Nephron progenitor cell (in vitro differentiated cells): ENCODE measurements around the gene PHKG2.

Source experiments
- DNase-seq: peaks from one replicate; pipeline ENCODE4 v3.0.0; 2021
- H3K27ac Mint-ChIP-seq: 2 replicates; pipeline ENCODE4 v1.8.0; 2021; ENCODE audit warnings: mild to moderate bottlenecking, moderate library complexity, mixed read lengths
- H3K27me3 Mint-ChIP-seq: 2 replicates; pipeline ENCODE4 v1.8.0; 2021; ENCODE audit warnings: mild to moderate bottlenecking, low read depth, mixed read lengths; ENCODE audit not compliant: poor library complexity
- H3K36me3 Mint-ChIP-seq: 2 replicates; pipeline ENCODE4 v1.8.0; 2021; ENCODE audit warnings: low read depth, mixed read lengths
- H3K4me1 Mint-ChIP-seq: 2 replicates; pipeline ENCODE4 v1.8.0; 2021; ENCODE audit warnings: mixed read lengths
- H3K4me3 Mint-ChIP-seq: 2 replicates; pipeline ENCODE4 v1.8.0; 2021; ENCODE audit warnings: mild to moderate bottlenecking, moderate library complexity, mixed read lengths
- H3K9me3 Mint-ChIP-seq: 2 replicates; pipeline ENCODE4 v1.8.0; 2021; ENCODE audit warnings: mild to moderate bottlenecking, moderate library complexity, mixed read lengths
- CTCF ChIP-seq: fragments of 200-600 bp; sonication (generic); IDR thresholded peaks from 2 replicates; pipeline ENCODE4 v1.5.0; 2021; ENCODE audit warnings: antibody characterized with exemption

PHKG2 gene

GRCh38 chr16:30720694-30721093 is 27.5 kb upstream of the PHKG2 start:
- H3K4me3 Mint-ChIP-seq, result no peak overlapping the region
- no peak for TF ChIP-seq CTCF
- peaks cover 86% of the 10 kb centered on the region for H3K36me3 Mint-ChIP-seq

GRCh38 chr16:30721167-30721566 is 27.1 kb upstream of the PHKG2 start:
- Mint-ChIP-seq H3K4me3 (no peak overlapping the region), H3K4me1 (no peaks in the 10 kb centered on the region), H3K9me3 (no peaks in the 10 kb centered on the region), H3K27me3 (peaks cover 12% of the 10 kb centered on the region), H3K27ac (no peak overlapping the region), H3K36me3 (peaks cover 86% of the 10 kb centered on the region)
- no peak for TF ChIP-seq CTCF
- no peak for DNase-seq

More at GRCh38 chr16:30720694-30721093, 27.5 kb upstream of the PHKG2 start:
- Mint-ChIP-seq H3K9me3 (no peaks in the 10 kb centered on the region), H3K27ac (peak overlapping the region; percentile 70), H3K4me1 (no peaks in the 10 kb centered on the region), H3K27me3 (peaks cover 12% of the 10 kb centered on the region)
- DNase-seq, result no peak

- DNase-seq, result no peak
- no peaks in the 10 kb centered on the region for H3K4me1 Mint-ChIP-seq
- H3K36me3 Mint-ChIP-seq, result peaks cover 83% of the 10 kb centered on the region
- no peaks in the 10 kb centered on the region for H3K9me3 Mint-ChIP-seq
- H3K4me3 Mint-ChIP-seq, result no peak overlapping the region
- no peak overlapping the region for H3K27ac Mint-ChIP-seq
- TF ChIP-seq CTCF, result no peak
- H3K27me3 Mint-ChIP-seq, result peaks cover 12% of the 10 kb centered on the region
These were observed 26.6 kb upstream of the PHKG2 start for GRCh38 chr16:30721606-30722005.

- H3K27ac Mint-ChIP-seq, result no peak overlapping the region
- no peaks in the 10 kb centered on the region for H3K9me3 Mint-ChIP-seq
- peaks cover 83% of the 10 kb centered on the region for H3K36me3 Mint-ChIP-seq
- H3K4me1 Mint-ChIP-seq, result no peaks in the 10 kb centered on the region
- no peak for DNase-seq
- H3K27me3 Mint-ChIP-seq, result peaks cover 15% of the 10 kb centered on the region
- no peak overlapping the region for H3K4me3 Mint-ChIP-seq
- TF ChIP-seq CTCF, result no peak
These were observed 25.8 kb upstream of the PHKG2 start for GRCh38 chr16:30722443-30722842.

- no peaks in the 10 kb centered on the region for H3K9me3 Mint-ChIP-seq
- H3K27me3 Mint-ChIP-seq, result peaks cover 15% of the 10 kb centered on the region
- no peak for DNase-seq
- H3K36me3 Mint-ChIP-seq, result peaks cover 84% of the 10 kb centered on the region
- TF ChIP-seq CTCF, result no peak
- H3K27ac Mint-ChIP-seq, result no peak overlapping the region
- no peaks in the 10 kb centered on the region for H3K4me1 Mint-ChIP-seq
- H3K4me3 Mint-ChIP-seq, result no peak overlapping the region
These were observed 25.3 kb upstream of the PHKG2 start for GRCh38 chr16:30722916-30723315.

- TF ChIP-seq CTCF, result no peak
- peaks cover 15% of the 10 kb centered on the region for H3K27me3 Mint-ChIP-seq
- peak overlapping the region; percentile 68 for H3K27ac Mint-ChIP-seq
- H3K36me3 Mint-ChIP-seq, result peaks cover 87% of the 10 kb centered on the region
- H3K4me1 Mint-ChIP-seq, result no peaks in the 10 kb centered on the region
- no peak for DNase-seq
- no peaks in the 10 kb centered on the region for H3K9me3 Mint-ChIP-seq
- H3K4me3 Mint-ChIP-seq, result no peak overlapping the region
These were observed 24.4 kb upstream of the PHKG2 start for GRCh38 chr16:30723725-30724355.
